Measurements from ENCODE around the gene PPM1F.

PPM1F gene

DNA sequence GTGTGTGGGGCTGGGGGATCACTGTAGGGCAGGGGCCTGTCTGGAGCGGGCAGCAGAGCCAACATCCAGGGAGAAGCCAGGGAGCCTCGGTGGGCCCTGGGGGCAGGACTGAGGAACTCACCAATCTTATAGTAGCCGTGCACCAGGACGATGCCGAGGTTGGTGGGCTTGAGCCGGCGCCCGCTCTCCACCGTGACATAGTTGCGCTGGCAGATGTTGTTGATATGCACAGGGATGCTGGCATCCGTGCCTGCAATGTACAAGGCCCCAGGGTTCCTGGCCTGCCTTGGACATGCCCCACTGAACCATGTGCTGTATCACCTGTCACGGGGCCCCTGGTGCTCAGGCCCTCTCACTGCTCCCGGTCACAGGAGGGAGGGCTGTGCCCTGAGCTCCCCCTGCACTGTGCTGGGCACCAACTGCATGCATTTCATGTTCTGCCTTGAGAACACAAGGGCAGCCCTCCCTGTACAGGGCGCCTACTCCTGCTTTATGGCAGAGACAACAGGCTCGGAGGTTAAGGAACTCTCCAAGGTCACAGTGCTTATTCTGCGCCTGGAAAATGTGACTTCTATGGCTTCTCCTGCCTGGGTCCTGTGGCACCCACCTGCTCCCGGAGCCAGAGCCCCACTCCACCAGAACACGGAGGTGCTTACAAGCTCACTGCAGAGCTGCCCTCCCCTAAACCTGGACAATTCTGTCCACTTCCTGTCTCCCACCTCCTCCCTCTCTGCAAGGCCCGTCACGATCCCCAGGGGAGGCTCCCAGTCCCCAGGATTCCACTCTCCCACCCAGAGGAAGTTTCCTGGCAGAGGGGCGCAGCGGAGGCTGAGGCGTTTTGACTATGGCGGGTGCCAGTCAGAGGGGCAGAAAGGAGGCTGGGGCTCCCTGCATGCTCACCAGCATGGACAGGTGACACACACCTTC is 7.8 kb upstream of the PPM1F start:
- no peak for DNase-seq (ENCODE audit: low read depth)

DNA sequence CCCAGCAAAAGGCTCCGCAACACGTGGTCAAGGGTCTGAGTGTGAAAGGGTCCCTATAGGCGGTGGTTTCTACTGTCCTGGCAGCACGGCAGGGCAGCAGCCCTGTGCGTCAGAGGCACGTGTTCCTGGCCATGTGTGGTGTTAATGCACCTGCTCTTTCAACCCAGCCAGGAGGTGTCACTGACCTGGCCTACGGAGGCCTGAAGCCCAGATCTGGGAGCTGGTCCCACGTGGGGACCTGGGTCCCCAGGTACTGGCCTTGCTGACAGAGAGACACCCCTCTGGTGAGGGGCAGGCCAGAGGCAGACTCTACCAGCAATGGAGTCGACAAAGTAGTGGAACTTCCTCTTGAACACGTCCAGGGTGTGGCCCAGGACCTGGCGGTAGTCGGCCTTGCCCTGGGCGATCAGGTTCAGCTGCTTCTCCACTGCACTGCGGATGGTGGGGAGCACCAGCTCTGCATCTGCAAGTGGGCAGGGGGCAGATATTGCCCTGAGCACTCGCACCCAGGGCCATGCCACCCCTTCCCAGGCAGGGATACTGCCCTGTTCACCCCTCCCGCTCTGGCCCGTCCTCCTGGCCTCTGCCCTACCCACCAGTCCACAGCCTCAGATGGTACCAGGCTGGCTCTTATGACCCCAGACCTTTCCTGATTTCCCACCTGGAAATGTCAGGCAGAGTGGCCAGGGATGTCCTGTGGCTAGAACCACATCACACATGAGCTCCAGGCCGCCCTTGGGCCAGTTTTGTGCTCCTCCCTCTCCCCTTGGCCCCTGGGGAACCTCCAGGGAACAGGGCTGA is 6.8 kb upstream of the PPM1F start:
- no peak for DNase-seq (ENCODE audit: low read depth)

DNA sequence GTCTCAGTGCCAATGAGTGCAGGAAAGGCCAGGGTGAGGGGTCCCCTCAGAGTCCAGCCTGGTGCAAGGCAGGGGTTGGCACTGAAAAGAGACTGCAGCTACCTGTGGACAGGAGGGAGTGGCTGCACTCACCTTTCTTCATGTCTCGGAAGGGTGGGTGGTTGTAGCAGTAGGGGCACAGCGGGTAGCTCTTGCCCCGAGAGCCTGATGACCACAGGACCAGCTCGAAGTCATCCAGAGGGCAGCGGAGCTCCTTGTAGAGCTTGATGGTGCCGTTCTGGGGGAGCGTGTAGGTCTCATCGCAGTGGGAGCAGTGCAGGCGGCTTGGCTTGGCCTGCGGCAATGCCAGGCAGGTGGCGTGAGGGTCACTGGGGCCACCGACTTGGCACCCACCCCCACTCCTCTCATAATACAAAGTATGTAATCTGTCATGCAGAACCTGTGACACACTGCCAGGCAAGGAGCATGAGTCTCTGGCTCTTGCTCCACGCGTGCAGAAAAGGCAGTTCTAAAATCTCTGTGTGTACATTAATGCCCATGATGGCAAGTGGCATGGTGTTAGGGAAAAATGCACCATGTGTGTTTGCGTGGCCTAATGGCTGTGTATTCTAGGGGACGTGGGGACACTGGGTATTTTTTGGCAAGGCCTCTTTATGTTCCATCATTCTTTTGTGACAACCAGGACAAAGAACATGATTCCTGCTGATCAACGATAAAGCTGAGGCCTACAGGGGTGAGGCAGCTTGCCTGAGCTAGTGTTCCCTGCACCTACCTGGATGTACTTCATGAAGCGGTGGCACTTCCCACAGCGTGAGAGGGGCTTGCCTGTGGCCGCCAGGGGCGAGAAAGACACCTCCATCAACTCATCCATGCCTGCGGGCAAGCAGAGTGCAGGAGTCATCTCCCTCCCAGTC is 6.0 kb upstream of the PPM1F start:
- no peak for DNase-seq (ENCODE audit: low read depth)

DNA sequence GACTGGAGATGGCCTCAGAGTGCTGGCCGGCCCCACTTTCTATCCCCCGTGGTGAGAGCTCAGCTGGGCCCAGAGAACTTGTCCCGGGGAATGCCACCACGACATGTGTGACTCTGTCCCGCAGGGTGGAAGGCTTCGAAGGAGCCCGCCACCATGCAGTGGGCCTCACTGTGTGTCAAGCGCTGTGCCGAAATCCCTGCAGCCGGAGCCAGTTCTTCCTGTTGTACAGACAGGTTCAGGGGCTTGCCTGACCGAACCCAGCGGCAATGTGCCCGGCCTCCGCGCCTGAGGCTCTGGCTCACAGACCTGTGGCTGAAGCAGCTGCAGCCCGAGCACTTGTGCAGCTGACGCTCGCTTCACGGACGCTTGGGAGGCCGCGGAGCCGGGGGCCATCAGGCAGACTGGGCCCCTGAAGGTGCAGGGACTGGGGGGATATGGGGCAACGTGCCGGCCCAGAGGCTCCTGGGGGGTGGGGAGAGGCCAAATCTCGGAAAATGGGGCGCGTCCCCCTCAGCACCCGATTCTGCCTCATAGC is 650 bp downstream of the PPM1F start:
- DNase-seq (ENCODE audit: low read depth) = peak; percentile 4

DNA sequence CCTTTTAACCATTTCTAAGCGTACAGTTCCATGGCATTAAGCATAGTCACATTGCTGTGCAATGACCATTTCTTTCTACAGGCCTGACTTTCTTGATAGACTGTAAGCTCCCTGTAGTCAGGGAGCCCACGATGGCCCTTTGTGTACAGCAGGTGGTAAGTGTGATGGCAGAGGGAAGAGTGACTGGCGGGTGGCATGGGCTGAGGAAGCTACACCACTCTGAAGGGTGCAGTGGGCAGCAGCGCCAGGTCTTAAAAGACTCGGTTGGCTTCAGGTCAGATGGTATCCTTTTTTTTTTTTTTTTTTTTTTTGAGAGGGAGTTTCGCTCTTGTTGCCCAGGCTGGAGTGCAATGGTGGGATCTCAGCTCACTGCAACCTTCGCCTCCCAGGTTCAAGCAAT is 1.6 kb downstream of the PPM1F start:
- no peak for DNase-seq (ENCODE audit: low read depth)

DNA sequence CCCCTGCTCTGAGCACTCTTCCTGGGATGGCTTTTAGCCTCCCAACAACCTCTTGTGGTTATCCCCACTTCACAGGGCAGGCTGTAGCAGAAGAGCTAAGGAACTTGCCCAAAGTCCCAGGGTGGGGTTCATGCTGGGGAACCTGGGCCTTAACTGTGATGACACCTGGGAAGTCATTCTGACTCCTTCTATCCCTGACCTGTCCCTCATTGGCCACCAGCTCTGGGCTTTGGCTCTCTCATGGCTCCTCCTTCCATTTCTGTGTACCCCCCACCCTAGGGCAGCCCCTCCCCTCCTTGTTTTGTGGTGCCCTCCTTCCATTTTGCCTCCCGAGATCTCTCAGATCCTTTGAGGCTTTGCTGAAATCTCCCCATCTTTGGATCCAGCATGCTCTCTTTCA is 2.7 kb downstream of the PPM1F start:
- DNase-seq (ENCODE audit: low read depth) = no peak

DNA sequence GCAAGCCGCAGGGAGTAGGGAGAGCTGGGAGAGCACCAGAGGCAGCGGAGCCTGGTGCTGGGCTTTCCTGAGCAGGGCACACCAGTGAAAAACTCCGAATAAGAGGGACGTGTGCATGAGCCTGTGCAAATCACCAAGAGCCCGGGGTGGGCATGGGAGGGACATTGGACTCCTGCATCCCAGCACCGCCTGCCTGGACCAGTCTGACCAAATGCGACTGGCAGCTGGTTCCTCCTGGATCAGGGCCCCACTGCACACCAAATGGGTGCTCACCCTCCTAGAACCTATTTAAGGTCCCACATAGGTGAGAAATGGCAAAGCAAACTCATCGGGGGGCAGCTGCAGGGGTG is 3.1 kb downstream of the PPM1F start:
- no peak for DNase-seq (ENCODE audit: low read depth)

DNA sequence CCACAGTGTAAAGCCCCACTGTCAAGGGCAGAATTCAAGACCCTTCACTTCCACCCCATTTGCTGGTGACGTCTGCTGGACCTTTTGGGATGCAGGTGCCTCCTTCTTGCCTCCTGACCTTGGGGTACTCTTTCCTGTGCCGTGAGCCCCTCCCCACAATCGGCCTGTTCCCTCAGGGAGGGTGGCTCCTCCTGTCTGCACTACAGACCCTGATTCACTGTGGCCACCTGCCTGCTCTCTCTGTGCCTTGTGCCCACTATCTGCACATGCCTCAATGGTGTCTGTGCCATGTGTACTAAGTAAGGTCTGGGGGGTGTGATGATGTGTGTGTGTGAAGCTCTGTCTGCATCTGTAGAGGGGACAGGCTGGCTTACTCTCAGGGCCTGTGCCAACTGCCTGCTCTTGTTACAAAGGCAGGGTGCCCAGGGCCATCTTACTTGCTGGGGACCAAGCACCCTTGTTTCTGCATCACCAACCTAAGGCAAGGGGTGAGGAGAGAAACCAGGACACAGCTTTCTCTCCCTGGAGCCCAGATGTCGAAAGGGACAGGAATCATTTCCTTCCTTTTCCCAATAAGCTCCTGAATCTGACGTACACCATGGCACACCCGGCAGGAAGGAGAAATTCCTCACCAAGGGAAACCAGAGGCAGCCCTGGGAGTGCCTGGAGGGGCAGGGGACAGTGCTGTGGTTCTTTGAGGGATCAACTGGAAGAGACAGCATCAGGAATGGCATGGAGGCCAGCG is 3.7 kb downstream of the PPM1F start:
- no peak for DNase-seq (ENCODE audit: low read depth)

DNA sequence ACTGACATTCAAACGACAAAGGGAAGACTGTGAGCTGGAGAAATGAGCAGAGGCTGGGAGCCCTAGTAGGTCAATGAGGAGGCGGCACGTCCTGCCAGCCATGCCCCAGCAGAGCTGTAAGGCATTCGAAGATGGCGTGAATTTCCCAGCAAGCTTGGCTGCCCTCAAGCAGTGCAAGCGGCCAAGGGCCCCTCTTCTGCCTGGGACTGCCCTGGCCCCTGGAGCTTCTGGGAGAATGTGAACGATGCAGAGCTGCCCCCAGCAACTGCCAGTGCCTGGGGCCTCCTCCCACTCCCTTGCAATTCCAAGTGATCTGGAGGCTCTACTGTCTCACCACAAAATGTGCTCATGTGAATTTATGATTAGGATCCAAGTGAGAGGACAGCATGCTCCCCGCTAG is 4.3 kb downstream of the PPM1F start:
- no peak for DNase-seq (ENCODE audit: low read depth)

DNA sequence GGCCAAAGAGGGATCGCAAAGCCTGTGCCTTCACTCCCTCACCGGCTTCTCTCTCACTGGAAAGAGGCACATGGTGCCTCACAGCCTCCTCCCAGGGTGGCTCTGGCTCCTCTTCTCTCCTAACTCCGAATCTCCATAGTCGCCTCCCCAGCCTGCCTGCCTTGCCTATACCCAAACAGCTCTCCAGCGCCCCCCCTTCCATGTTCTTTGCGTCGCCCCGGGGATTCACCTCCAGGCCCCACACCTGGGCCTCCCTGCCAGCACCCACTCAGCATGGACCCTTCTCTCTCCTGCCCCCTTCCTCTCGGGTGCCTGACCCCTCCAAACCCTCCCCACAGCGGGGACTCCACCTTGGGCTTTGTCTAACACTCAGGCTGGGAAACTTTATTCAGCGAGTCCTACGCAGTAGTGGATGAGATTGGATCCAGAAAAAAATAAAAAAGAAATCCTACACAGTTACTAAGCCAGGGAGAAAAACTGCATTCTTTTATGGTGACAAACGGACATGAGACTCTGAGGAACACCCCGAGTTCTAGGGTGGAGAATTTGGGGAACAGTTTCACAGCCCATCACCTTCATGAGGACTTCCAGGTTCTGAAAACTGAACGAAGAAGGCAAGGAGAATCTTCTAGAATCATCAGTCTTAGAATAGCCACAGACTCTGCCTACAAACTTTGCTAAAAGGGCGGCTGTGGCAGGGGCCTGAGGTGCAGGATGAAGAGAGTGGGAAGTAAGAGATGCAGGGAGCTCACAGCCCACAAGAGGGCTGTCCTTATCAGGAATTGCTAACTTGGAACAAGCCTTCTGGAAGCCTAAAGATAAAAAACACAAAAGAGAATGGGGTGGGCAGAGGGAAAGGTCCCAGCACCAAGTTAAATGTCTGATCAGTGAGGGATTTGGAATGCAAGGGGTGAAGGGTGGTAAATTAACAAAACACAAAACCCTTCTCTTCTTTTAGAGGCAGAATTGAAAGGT is 5.3 kb downstream of the PPM1F start:
- no peak for DNase-seq (ENCODE audit: low read depth)

DNA sequence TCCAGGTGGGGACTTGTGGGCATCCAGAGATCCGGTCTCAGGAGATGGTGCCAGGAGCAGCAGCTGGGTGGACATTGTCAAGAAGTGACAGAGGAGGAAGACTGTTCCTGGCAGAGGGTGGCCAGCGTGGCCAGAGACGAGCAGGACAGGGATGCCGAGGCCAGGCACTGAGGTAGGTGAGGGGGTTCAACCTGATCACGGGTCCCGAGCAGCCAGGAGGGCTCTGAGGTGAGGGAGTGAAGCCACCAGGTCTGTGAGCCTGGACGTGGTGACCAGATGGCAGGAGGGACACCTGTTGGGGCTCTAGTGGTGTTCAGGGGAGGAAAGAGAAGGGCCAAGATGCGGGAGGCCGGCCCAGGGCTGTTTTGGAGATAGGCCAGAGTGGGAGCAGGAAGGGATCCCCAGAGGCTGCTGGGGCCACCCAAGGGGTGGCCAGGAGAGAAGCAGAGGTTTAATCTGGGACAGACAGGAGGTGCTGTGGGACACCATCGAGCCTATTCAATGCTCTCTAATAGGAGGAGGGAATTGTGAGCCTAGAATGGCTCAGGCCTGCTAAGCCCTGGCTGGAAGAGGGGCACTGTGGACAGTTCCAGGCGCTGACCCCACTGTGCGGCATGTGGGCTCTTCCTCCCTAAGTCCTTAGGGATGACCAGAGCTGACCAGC is 6.3 kb downstream of the PPM1F start:
- no peak for DNase-seq (ENCODE audit: low read depth)

DNA sequence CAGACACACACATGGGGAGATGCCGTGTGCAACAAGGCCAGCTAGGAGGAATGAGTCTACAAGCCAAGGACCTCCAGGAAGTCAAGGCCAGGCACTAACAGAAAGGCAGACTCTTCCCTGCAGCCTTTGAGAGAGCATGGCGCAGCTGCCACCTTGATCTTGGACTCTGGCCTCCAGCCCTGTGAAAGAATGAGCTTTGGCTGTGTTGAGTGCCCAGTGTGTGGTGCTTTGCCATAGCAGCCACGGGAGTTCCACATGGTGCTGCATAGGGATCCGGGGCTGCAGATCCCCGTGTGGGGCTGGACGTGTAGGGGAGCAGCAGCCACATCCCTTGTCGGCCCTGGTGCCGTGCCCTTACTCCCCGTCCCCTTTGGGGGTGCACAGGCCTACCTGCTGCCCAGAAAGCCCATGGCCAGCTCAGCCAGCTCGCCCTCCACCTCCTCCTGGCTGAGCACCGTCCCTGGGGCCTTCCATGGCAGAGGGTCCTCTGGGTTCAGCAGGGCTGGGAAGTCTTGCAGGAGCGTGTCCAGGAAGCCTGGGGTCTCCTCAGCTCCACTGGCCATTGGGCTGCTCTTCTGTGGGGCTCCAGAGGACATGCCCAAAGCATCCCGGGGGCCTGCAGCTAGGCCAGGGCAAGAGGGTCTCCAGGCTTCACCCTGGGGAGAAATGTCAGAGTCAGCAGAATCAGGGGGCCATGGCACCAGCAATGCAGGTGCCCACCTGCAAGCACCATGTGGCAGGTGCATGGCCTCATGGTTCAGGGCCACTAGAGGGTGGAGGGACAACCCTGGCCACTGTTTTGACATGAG is 7.0 kb downstream of the PPM1F start:
- DNase-seq (ENCODE audit: low read depth) = no peak

DNA sequence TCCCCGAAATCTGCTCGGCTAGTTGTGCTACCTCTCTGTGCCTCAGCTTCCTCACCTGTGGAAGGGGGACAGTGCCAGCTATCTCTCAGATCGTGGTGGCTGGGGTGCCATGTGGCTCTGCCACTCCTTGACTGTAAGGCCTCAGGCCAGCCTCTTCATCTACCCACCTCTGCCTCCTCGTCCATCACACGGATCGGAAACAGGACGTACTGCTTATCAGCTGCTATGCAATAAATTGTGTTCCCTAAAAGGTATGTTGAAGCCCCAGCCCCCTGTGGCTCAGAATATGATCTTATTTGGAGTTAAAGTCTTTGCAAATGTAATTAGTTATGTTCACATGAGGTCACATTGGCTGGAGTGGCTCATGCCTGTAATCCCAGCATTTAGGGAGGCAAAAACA is 7.8 kb downstream of the PPM1F start:
- no peak for DNase-seq (ENCODE audit: low read depth)

DNA sequence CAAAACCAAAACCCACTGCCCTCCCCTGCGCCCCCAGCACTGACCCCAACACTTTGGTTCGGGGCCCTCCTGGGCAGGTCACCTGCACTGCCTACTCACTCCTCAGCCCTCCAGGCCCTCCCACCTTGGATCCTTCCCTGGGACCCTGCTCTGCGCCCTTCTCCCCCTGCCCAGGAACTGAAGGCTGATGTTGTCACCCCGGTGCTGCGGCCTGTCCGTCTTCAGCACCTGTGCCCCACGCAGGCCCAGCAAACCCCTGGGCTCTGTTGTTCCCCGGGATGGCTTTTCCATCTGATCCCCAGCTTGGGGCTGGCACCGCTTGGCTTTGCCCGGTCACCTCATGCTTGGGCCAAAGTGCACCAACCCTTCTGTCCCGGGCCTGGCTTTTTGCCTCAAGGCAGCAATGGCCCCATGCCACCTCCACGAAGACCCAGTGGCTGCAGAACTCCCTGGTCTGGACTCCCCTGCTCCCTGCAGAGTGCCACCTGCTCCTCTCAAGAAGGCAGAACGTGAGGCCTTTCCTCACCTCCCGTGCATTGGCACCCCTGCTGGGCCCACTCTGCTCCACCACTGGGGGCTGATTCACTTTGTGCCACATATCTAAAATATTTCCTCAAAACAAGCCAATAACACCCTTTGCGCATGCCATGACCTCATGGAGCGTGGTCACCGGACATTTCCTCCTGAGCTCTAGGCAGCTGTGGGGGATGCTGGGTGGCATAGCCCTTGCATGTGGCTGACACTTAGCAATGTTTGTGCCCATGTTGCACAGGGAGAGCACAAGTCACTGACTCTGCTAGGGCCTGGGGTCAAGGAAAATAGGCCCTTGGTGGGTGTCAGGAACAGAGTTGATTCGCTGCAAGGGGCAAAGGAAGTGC is 8.8 kb downstream of the PPM1F start:
- no peak for DNase-seq (ENCODE audit: low read depth)

DNA sequence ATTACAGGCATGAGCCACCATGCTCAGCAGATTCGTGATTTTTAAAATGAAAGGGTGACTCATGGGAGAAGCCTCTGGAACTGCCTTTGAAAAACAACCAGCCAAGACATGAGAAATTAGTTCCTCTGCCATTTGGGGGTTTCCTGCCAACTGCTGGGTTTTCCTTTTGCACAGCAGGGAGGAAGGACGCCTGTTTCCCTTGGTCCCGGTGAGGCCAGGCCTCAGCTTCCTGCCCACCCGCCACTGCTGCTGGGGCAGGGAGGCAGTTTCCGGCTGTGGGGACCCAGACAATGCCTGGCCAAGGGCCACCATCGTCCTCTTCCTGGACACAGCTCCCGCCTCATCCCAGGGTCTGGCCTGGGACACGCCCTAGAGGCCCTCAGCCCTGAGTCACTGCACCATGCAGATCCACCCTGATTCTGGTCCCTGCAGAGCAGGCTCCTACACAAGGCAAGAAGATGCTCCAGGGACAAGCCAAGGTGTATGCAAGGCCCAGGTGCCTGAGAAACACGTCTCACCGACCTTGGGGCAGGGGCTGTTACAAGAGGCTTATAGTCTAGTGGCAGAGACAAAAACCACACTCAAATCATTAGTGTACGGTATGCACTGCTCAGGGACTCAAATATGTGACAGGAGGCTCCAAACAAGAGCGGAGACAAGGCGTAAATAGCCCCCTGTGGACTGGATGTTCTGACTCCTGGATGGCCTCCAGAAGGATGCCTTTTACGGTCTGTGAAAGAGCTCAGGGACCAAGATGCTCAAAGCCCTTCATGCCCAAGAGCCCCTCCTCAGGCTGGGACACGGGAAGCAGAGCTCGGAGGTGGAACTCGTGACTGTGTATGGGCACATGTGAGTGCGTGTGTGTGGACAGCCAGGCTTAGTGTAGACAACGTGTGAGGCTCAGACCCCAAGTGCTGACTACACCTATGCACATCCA is 10.0 kb downstream of the PPM1F start:
- DNase-seq (ENCODE audit: low read depth) = no peak

DNA sequence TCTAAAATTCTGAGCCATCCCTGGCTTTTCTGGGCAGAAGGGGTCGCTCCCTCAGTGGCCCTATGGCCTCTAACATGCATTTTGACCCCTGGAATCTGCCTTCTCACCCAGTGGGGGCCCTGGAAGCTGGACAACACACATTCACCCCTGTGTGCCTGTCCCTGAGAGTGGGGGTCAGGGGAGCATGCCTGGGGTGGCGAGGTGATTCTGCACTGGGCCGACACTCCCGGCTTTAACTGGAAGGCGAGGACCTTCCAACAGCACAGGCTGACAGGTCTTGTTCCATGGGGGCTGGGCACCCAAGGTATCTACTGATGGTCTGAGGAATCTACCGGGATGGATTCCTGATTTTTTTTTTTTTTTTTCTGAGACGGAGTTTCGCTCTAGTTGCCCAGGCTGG is 10.7 kb downstream of the PPM1F start:
- no peak for DNase-seq (ENCODE audit: low read depth)

DNA sequence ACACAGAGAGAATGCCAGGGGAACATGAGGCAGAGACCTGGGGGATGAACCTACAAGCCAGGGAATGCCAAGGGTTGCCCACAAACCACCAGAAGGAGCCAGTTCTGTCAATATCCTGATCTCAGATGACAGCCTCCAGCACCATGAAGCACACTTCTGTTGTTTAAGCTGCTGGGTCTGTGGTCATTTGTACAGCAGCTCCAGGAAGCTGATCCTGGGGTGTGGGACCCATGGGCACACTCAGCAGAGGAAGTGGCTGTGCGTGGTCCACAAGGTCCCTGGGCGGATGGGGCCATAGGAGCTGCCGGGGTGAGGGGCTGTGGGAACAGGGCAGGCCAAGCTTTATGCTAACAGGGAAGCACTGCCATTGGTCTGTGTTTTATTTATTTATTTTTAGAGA is 12.1 kb downstream of the PPM1F start:
- no peak for DNase-seq (ENCODE audit: low read depth)

Data from activated T-helper 1 cell treated with Interleukin-2 at 50 U/mL for 16 hours (primary cell).